K562 (cell line): ENCODE data around the gene TMEM69. TPM values are rescaled to one million over a fixed set of nuclear protein-coding genes. Genes with fewer than 3 reads are reported as not detected.

Experiments used
- ELF1 ChIP-seq: fragments of 200-800 bp; sonication (Bioruptor generic); IDR thresholded peaks from 2 replicates; pipeline ENCODE4 v1.6.1; 2016; ENCODE audit warnings: missing genetic modification characterization, missing compliant biosample characterization
- GABPB2 ChIP-seq: fragments of 250-450 bp; sonication (Bioruptor Pico); conservative IDR thresholded peaks from 2 replicates; pipeline ENCODE4 v1.5.1; 2021; ENCODE audit warnings: mild to moderate bottlenecking
- GATAD2A ChIP-seq: fragments of 450-650 bp; IDR thresholded peaks from 2 replicates; pipeline ENCODE4 v1.6.1; 2017
- ILF3 ChIP-seq: fragments of 450-650 bp; IDR thresholded peaks from 2 replicates; pipeline ENCODE4 v1.6.1; 2018; ENCODE audit warnings: antibody characterized with exemption, mild to moderate bottlenecking, moderate library complexity, borderline replicate concordance
- JUN ChIP-seq, 2 experiments: sonication (generic) in 1 of 2; formaldehyde crosslinking in 1 of 2; IDR thresholded peaks; 2 replicates each; pipeline versions ENCODE4 v1.6.1 to v1.8.0; 2012 to 2022; ENCODE audit warnings: borderline replicate concordance in 2 of 2, mild to moderate bottlenecking in 2 of 2, improper control_type of control experiment in 1 of 2, low read depth in 1 of 2, low read length in 1 of 2, missing genetic modification reagents in 1 of 2
- NCOA2 ChIP-seq, 2 experiments: fragments of 450-650 bp; IDR thresholded peaks; 2 replicates each; pipeline ENCODE4 v1.6.1; 2018; ENCODE audit warnings: mild to moderate bottlenecking in 2 of 2, moderate library complexity in 1 of 2; ENCODE audit not compliant: partially characterized antibody in 2 of 2
- NFYB ChIP-seq: IDR thresholded peaks from 2 replicates; pipeline ENCODE4 v1.6.1; 2011; ENCODE audit warnings: mild to moderate bottlenecking, moderate library complexity; ENCODE audit not compliant: insufficient read length; ENCODE audit errors: extremely low read depth
- NONO ChIP-seq, 2 experiments: fragments of 200-400 bp in 1 of 2; fragments of 450-650 bp in 1 of 2; formaldehyde crosslinking in 1 of 2; IDR thresholded peaks; 2 replicates each; pipeline ENCODE4 v1.6.1; 2017; ENCODE audit warnings: low read depth in 2 of 2, mild to moderate bottlenecking in 2 of 2, moderate library complexity in 2 of 2, low read length in 1 of 2
- PHB2 ChIP-seq: fragments of 450-650 bp; IDR thresholded peaks from 2 replicates; pipeline ENCODE4 v1.6.1; 2017; ENCODE audit warnings: low read depth
- RBM15 ChIP-seq: fragments of 200-400 bp; formaldehyde crosslinking; IDR thresholded peaks from 2 replicates; pipeline ENCODE4 v1.6.1; 2018; ENCODE audit warnings: mild to moderate bottlenecking, low read length, moderate library complexity; ENCODE audit not compliant: insufficient read depth
- RBM34 ChIP-seq: fragments of 200-400 bp; formaldehyde crosslinking; IDR thresholded peaks from 2 replicates; pipeline ENCODE4 v1.6.1; 2018; ENCODE audit warnings: low read length, borderline replicate concordance; ENCODE audit not compliant: insufficient read depth
- ZNF12 ChIP-seq: sonication (generic); formaldehyde crosslinking; IDR thresholded peaks from 2 replicates; pipeline ENCODE4 v1.4.0; 2020; ENCODE audit warnings: mild to moderate bottlenecking, missing genetic modification reagents
- ZNF175 ChIP-seq: fragments of 200-800 bp; sonication (Bioruptor generic); IDR thresholded peaks from 2 replicates; pipeline ENCODE4 v1.6.1; 2016; ENCODE audit warnings: low read depth, mild to moderate bottlenecking, missing genetic modification characterization, missing compliant biosample characterization
- ZNF561 ChIP-seq: fragments of 450-650 bp; formaldehyde crosslinking; conservative IDR thresholded peaks from 2 replicates; pipeline ENCODE4 v1.4.0; 2020; ENCODE audit warnings: mild to moderate bottlenecking, moderate library complexity
- ZNF57 ChIP-seq: fragments of 450-650 bp; formaldehyde crosslinking; IDR thresholded peaks from 2 replicates; pipeline ENCODE4 v1.4.0; 2020; ENCODE audit warnings: mild to moderate bottlenecking, moderate library complexity
- ZNF764 ChIP-seq: fragments of 250-450 bp; sonication (Bioruptor Pico); IDR thresholded peaks from 2 replicates; pipeline ENCODE4 v1.4.0; 2020; ENCODE audit warnings: low read depth, mild to moderate bottlenecking, moderate library complexity
- ZNF778 ChIP-seq: fragments of 450-650 bp; formaldehyde crosslinking; IDR thresholded peaks from 2 replicates; pipeline ENCODE4 v1.4.0; 2020; ENCODE audit warnings: mild to moderate bottlenecking, moderate library complexity
- ZNF780A ChIP-seq: fragments of 250-450 bp; sonication (Bioruptor Pico); IDR thresholded peaks from 2 replicates; pipeline ENCODE4 v1.5.0; 2021; ENCODE audit warnings: mild to moderate bottlenecking
- polyA plus RNA-seq, 8 experiments: library from polyadenylated mRNA; depleted of rRNA in 4 of 8; stranded (reverse) in 5 of 8; unstranded in 3 of 8; fragments of >200 nt; fragmentation: Nextera tagmentation in 2 of 8; fragmentation: Illumina TruSeq in 1 of 8; extraction: Ambion mirVana in 2 of 8; extraction: Trizol in 1 of 8; gene quantifications; 2 replicates each; pipeline versions ENCODE4 v1.2.1 to v1.2.3, GENCODE V29; 2011 to 2014; ENCODE audit warnings: inconsistent platforms in 1 of 8, missing spikeins in 1 of 8
- total RNA-seq, 7 experiments: library from RNA; depleted of rRNA in 6 of 7; stranded (reverse); fragments of >200 nt in 6 of 7; fragmentation: Illumina TruSeq in 2 of 7; extraction: Trizol in 2 of 7; gene quantifications; 2 replicates each; pipeline versions ENCODE4 v1.2.1 to v1.2.3, GENCODE V29; 2011 to 2021; ENCODE audit warnings: low replicate concordance in 1 of 7
- TF ChIP-seq, protein P1 (sequence below): fragments of 250-450 bp; sonication (Bioruptor Pico); IDR thresholded peaks from 2 replicates; pipeline ENCODE4 v1.8.0; 2022; ENCODE audit warnings: moderate library complexity, mild to moderate bottlenecking, inconsistent platforms
- TF ChIP-seq, protein P2 (sequence below): sonication (generic); formaldehyde crosslinking; IDR thresholded peaks from 2 replicates; pipeline ENCODE4 v1.8.0; 2022; ENCODE audit warnings: mild to moderate bottlenecking, low read depth, missing genetic modification reagents
- TF ChIP-seq, protein P3 (sequence below): fragments of 250-450 bp; sonication (Bioruptor Pico); IDR thresholded peaks from 2 replicates; pipeline ENCODE4 v1.5.0; 2020; ENCODE audit warnings: mild to moderate bottlenecking, borderline replicate concordance

TMEM69 gene
- total and polyA plus RNA-seq, 9 of the 15 experiments (the other 6 are each of a cell fraction or from before 2014, with no cell fraction given): 47.3 to 248 (median 103) TPM

DNA sequence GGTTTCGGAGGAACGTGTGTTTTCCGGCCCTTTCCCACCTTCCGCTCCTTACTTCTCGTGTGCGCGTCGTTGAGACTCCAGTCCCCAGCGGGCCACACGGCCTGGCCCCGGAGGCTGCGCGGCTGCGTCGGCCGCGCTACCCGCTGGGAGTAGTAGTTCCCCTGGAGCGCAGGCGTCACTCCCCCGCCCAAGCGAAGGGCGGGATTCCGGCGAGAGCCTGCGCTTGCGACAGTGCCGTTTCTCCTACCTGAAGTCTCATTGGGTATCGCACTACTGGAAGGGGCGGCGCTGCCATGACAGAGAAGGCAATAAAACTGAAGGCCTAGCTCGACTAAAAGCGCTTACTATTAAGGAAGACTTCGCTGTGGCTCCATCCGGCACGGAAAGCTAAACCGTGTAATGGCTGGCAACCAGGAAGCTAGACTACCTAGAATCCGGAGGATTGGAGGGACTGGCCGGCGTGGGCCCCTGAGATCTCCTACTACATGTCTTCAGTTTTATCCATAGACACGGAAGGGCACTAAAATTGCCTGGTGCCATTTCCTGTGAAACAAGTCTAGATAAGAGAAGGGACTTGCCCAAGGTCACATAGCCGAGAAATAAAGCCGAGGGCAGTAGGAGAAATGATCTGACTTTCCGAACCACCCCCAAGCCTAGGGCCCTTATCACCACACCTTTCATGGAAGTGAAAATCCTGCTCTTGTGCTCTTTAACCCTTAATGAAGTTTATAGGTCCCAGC is 797 bp upstream of the TMEM69 start (continued):
- TF ChIP-seq, protein P1, sequence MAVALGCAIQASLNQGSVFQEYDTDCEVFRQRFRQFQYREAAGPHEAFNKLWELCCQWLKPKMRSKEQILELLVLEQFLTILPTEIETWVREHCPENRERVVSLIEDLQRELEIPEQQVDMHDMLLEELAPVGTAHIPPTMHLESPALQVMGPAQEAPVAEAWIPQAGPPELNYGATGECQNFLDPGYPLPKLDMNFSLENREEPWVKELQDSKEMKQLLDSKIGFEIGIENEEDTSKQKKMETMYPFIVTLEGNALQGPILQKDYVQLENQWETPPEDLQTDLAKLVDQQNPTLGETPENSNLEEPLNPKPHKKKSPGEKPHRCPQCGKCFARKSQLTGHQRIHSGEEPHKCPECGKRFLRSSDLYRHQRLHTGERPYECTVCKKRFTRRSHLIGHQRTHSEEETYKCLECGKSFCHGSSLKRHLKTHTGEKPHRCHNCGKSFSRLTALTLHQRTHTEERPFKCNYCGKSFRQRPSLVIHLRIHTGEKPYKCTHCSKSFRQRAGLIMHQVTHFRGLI (CRISPR knock-in tag): no peak
- TF ChIP-seq NONO (IDR thresholded peaks at IDR 0.05; ENCODE audit: low read depth in 2 of 2, low read length in 1 of 2): peak in 1 of 2 experiments; percentile 18; a peak in 2 of 4 replicates
- TF ChIP-seq ZNF764 (CRISPR knock-in tag): no peak
- TF ChIP-seq GABPB2 (CRISPR knock-in tag): no peak; the same call in 1 of the 2 replicates
- TF ChIP-seq, protein P2, sequence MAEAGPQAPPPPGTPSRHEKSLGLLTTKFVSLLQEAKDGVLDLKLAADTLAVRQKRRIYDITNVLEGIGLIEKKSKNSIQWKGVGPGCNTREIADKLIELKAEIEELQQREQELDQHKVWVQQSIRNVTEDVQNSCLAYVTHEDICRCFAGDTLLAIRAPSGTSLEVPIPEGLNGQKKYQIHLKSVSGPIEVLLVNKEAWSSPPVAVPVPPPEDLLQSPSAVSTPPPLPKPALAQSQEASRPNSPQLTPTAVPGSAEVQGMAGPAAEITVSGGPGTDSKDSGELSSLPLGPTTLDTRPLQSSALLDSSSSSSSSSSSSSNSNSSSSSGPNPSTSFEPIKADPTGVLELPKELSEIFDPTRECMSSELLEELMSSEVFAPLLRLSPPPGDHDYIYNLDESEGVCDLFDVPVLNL (CRISPR knock-in tag): peak; percentile 8; the same call in 1 of the 2 replicates
- TF ChIP-seq NFYB: no peak
- TF ChIP-seq PHB2: no peak
- TF ChIP-seq, protein P3, sequence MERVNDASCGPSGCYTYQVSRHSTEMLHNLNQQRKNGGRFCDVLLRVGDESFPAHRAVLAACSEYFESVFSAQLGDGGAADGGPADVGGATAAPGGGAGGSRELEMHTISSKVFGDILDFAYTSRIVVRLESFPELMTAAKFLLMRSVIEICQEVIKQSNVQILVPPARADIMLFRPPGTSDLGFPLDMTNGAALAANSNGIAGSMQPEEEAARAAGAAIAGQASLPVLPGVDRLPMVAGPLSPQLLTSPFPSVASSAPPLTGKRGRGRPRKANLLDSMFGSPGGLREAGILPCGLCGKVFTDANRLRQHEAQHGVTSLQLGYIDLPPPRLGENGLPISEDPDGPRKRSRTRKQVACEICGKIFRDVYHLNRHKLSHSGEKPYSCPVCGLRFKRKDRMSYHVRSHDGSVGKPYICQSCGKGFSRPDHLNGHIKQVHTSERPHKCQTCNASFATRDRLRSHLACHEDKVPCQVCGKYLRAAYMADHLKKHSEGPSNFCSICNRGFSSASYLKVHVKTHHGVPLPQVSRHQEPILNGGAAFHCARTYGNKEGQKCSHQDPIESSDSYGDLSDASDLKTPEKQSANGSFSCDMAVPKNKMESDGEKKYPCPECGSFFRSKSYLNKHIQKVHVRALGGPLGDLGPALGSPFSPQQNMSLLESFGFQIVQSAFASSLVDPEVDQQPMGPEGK (CRISPR knock-in tag): no peak
- TF ChIP-seq ZNF12 (CRISPR knock-in tag): 0 out of 2 replicates have a peak, but pooled peaks have one; percentile 11
- 0 out of 2 replicates have a peak, but pooled peaks have one; percentile 46 for TF ChIP-seq ZNF561 (CRISPR knock-in tag)
- no peak for TF ChIP-seq ZNF778 (CRISPR knock-in tag)
- no peak for TF ChIP-seq GATAD2A
- peak; percentile 83 for TF ChIP-seq ELF1 (tag)
- TF ChIP-seq ILF3: no peak
- no peak for TF ChIP-seq NCOA2 (IDR thresholded peaks at IDR 0.05; ENCODE audit: partially characterized antibody in 2 of 2)
- no peak for TF ChIP-seq RBM34
- TF ChIP-seq ZNF175 (CRISPR knock-in tag): peak; percentile 64; the same call in 1 of the 2 replicates
- TF ChIP-seq ZNF780A: no peak
- no peak for TF ChIP-seq ZNF57 (CRISPR knock-in tag)
- no peak for TF ChIP-seq RBM15
- TF ChIP-seq JUN (IDR thresholded peaks at IDR 0.05; ENCODE audit: borderline replicate concordance, low read depth, low read length): peak; percentile 44; the same call in 1 of the 2 replicates
- 0 out of 2 replicates have a peak, but pooled peaks have one; percentile 20 for TF ChIP-seq JUN (CRISPR knock-in tag; IDR thresholded peaks at IDR 0.05; ENCODE audit: borderline replicate concordance)
